Trophoblast cell (in vitro differentiated cells and primary cell): ENCODE measurements around the gene TRPM8.
A peak's percentile ranks its signal among the peaks of the same experiment; 100 is the strongest.

ENCODE experiments used
- DNase-seq, 2 donors: peaks; one replicate each; pipeline ENCODE4 v3.0.0-alpha.2; 2016
- H2AFZ ChIP-seq: 2 replicates; pipeline ENCODE4 v1.6.1; 2013; ENCODE audit warnings: low read length, moderate library complexity, mild to moderate bottlenecking; ENCODE audit not compliant: insufficient read depth, poor library complexity
- H2AK5ac ChIP-seq: 2 replicates; pipeline ENCODE4 v1.6.1; 2013; ENCODE audit warnings: mild to moderate bottlenecking, low read length
- H2BK120ac ChIP-seq: 2 replicates; pipeline ENCODE4 v1.6.1; 2013; ENCODE audit warnings: low read length, mild to moderate bottlenecking, moderate library complexity; ENCODE audit not compliant: insufficient read depth, poor library complexity
- H2BK12ac ChIP-seq: 2 replicates; pipeline ENCODE4 v1.6.1; 2013; ENCODE audit warnings: mild to moderate bottlenecking, low read length, moderate library complexity
- H2BK5ac ChIP-seq: 2 replicates; pipeline ENCODE4 v1.6.1; 2013; ENCODE audit warnings: low read length, low read depth, moderate library complexity, mild to moderate bottlenecking; ENCODE audit not compliant: poor library complexity
- H3K14ac ChIP-seq: 2 replicates; pipeline ENCODE4 v1.6.1; 2013; ENCODE audit warnings: mild to moderate bottlenecking, low read length
- H3K18ac ChIP-seq: 2 replicates; pipeline ENCODE4 v1.6.1; 2013; ENCODE audit warnings: mild to moderate bottlenecking, low read length
- H3K23ac ChIP-seq: 2 replicates; pipeline ENCODE4 v1.6.1; 2013; ENCODE audit warnings: low read length
- H3K27ac ChIP-seq: 2 replicates; pipeline ENCODE4 v1.5.1; 2013; ENCODE audit warnings: low read depth, mild to moderate bottlenecking, inconsistent platforms, low read length, moderate library complexity
- H3K27me3 ChIP-seq: 2 replicates; pipeline ENCODE4 v1.6.1; 2013; ENCODE audit warnings: inconsistent platforms, mild to moderate bottlenecking, low read length, moderate library complexity; ENCODE audit not compliant: insufficient read depth
- H3K36me3 ChIP-seq, 2 experiments: 1 replicate in 1 of 2; 2 replicates in 1 of 2; pipeline ENCODE4 v1.6.1; 2013; ENCODE audit warnings: low read length in 2 of 2, mild to moderate bottlenecking in 2 of 2, moderate library complexity in 1 of 2; ENCODE audit not compliant: insufficient read depth in 2 of 2, control insufficient read depth in 1 of 2
- H3K4ac ChIP-seq: 2 replicates; pipeline ENCODE4 v1.6.1; 2013; ENCODE audit warnings: low read depth, mild to moderate bottlenecking, low read length, moderate library complexity
- H3K4me1 ChIP-seq, 2 experiments: 1 replicate in 1 of 2; 2 replicates in 1 of 2; pipeline ENCODE4 v1.6.1; 2013; ENCODE audit warnings: low read length in 2 of 2, mild to moderate bottlenecking in 2 of 2, moderate library complexity in 1 of 2; ENCODE audit not compliant: insufficient read depth in 2 of 2, control insufficient read depth in 1 of 2
- H3K4me2 ChIP-seq: 2 replicates; pipeline ENCODE4 v1.6.1; 2013; ENCODE audit warnings: inconsistent platforms, mild to moderate bottlenecking, low read length, moderate library complexity
- H3K4me3 ChIP-seq: 2 replicates; pipeline ENCODE4 v1.5.1; 2013; ENCODE audit warnings: mild to moderate bottlenecking, low read depth, low read length, inconsistent platforms
- H3K79me1 ChIP-seq: one replicate; pipeline ENCODE4 v1.6.1; 2013; ENCODE audit warnings: low read length
- H3K79me2 ChIP-seq: 2 replicates; pipeline ENCODE4 v1.6.1; 2013; ENCODE audit warnings: low read length, mild to moderate bottlenecking; ENCODE audit not compliant: control insufficient read depth, insufficient read depth, poor library complexity
- H3K9ac ChIP-seq: 2 replicates; pipeline ENCODE4 v1.6.1; 2013; ENCODE audit warnings: mild to moderate bottlenecking, low read length
- H3K9me3 ChIP-seq: 2 replicates; pipeline ENCODE4 v1.6.1; 2013; ENCODE audit warnings: low read depth, mild to moderate bottlenecking, control low read depth, inconsistent platforms, low read length; ENCODE audit not compliant: insufficient read depth
- H4K12ac ChIP-seq: 2 replicates; pipeline ENCODE4 v1.6.1; 2013; ENCODE audit warnings: low read depth, mild to moderate bottlenecking, low read length, moderate library complexity
- H4K8ac ChIP-seq: 2 replicates; pipeline ENCODE4 v1.6.1; 2013; ENCODE audit warnings: low read depth, mild to moderate bottlenecking, low read length, moderate library complexity
- H4K91ac ChIP-seq: one replicate; pipeline ENCODE4 v1.6.1; 2013; ENCODE audit warnings: low read depth, mild to moderate bottlenecking, low read length, moderate library complexity
- WGBS: extraction: QIAGEN DNeasy Blood & Tissue Kit; methylation state at CpG from one replicate; pipeline ENCODE4 v1.1.7; 2013; ENCODE audit warnings: missing lambda C conversion rate; ENCODE audit not compliant: insufficient read length, insufficient coverage; ENCODE audit errors: extremely low coverage; 5-methylcytosine and 5-hydroxymethylcytosine counted together

Gene TRPM8

DNA sequence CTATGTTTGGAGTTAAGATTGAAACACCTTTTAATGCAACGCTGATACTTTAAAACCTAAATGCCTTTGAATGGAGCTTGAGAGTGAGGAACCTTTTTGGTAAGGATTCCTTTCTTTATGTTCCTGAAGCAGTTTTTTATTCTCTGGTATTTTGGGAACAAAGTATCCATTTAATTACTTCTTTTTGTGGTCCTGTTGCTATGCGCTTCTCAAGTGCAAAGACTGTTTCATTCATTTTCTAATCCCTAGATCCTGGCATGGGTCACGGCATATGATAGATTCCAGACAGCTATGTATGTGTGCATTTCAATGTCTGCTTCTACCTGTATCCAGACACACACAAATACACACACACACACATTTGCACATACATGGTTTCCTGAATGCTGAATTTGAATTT, 28.0 kb downstream of the TRPM8 start:
- H3K4me1 ChIP-seq = no peaks in the 10 kb centered on the region
- H3K18ac ChIP-seq = no peak overlapping the region
- no peak for DNase-seq
- H3K9me3 ChIP-seq = no peaks in the 10 kb centered on the region
- no peak overlapping the region for H2AFZ ChIP-seq
- no peaks in the 10 kb centered on the region for H3K79me2 ChIP-seq
- no peak overlapping the region for H2AK5ac ChIP-seq
- no peak overlapping the region for H2BK120ac ChIP-seq
- H4K12ac ChIP-seq = no peak overlapping the region
- no peaks in the 10 kb centered on the region for H3K27me3 ChIP-seq
- no peak overlapping the region for H4K91ac ChIP-seq
- H3K4me3 ChIP-seq = no peak overlapping the region
- no peak overlapping the region for H2BK12ac ChIP-seq
- H3K14ac ChIP-seq = no peak overlapping the region
- H3K27ac ChIP-seq = no peak overlapping the region
- no peaks in the 10 kb centered on the region for H3K36me3 ChIP-seq
- no peak overlapping the region for H2BK5ac ChIP-seq
- WGBS = no CpG with 5 or more reads among the region's 3 CpGs
- H3K9ac ChIP-seq = no peak overlapping the region
- H3K23ac ChIP-seq = no peak overlapping the region
- H4K8ac ChIP-seq = no peak overlapping the region
- no peaks in the 10 kb centered on the region for H3K79me1 ChIP-seq
- H3K4me2 ChIP-seq = no peak overlapping the region
- no peak overlapping the region for H3K4ac ChIP-seq

DNA sequence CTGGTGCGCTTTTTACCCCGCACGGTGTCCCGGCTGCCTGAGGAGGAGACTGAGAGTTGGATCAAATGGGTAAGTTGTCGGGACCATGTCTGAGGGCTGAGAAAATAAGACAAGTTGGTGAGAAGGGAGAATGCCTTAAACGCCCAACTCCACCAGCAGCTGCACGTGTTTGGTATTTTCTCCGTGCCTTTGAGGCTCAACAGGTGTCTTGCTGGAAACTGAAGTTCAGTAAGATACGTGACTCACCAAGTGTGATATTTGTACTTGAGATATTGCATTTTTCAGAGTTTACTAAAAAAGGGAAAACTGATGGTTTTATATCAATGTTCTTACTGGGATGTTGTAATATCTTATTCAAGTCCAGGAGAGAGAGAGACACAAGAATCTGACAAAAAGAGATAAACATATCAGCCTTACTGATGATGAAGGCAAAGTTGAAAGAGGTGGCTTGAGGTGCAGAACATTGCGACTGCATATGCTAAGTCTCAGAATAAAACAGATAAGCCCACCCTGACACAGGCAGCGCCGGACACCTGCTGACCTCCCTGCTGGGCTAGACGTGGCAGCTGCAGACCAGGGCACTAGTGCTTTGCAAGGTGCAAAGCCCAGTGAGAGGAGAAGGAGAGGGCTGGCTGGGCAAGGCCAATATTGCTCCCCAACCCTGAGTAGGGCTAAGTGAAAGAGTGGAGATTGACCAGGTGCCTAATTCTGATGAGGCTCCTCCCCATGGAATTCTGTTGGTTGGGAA, 33.1 kb downstream of the TRPM8 start:
- Histone ChIP-seq H4K91ac (no peak overlapping the region), H2BK120ac (no peak overlapping the region), H4K12ac (no peak overlapping the region), H3K4me2 (no peak overlapping the region), H3K27ac (no peak overlapping the region), H3K4ac (no peak overlapping the region), H3K18ac (no peak overlapping the region), H3K79me1 (no peaks in the 10 kb centered on the region), H3K4me1 (no peaks in the 10 kb centered on the region), H3K27me3 (no peaks in the 10 kb centered on the region), H3K9ac (peak overlapping the region; percentile 15), H3K14ac (no peak overlapping the region), H3K9me3 (no peaks in the 10 kb centered on the region), H3K79me2 (no peaks in the 10 kb centered on the region), H2BK12ac (no peak overlapping the region), H3K36me3 (no peaks in the 10 kb centered on the region), H2BK5ac (no peak overlapping the region), H4K8ac (no peak overlapping the region), H3K4me3 (no peak overlapping the region), H2AK5ac (no peak overlapping the region), H2AFZ (no peak overlapping the region), H3K23ac (no peak overlapping the region)
- no CpG with 5 or more reads among the region's 13 CpGs for WGBS
- DNase-seq = no peak

DNA sequence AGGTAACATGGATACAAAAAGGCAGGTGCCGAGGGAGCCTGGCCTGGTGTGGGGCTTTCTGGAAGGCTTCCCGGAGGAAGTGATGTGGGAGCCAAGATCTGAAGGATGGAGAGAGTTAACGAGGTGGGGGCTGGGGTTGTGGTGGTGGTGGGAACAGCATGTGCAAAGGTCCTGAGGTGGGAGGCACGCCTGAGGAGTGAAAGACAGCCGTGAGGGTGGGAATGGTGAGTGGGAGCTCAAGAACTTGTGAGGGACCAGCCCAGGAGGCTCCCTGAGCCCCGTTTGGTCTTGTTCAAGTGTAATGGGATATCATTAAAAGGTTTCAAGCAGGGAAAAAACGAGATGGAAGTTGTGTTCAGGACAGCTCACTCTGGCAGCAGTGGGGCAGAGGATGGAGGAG, 35.2 kb downstream of the TRPM8 start:
- no peaks in the 10 kb centered on the region for H3K79me2 ChIP-seq
- H4K91ac ChIP-seq = no peak overlapping the region
- H3K18ac ChIP-seq = no peak overlapping the region
- H3K4me3 ChIP-seq = no peak overlapping the region
- H3K36me3 ChIP-seq = no peaks in the 10 kb centered on the region
- no peak overlapping the region for H2AK5ac ChIP-seq
- no peaks in the 10 kb centered on the region for H3K9me3 ChIP-seq
- H2BK5ac ChIP-seq = no peak overlapping the region
- no peak for DNase-seq
- no peaks in the 10 kb centered on the region for H3K4me1 ChIP-seq
- H2BK12ac ChIP-seq = no peak overlapping the region
- H2AFZ ChIP-seq = no peak overlapping the region
- H3K4me2 ChIP-seq = no peak overlapping the region
- H3K14ac ChIP-seq = no peak overlapping the region
- H4K8ac ChIP-seq = no peak overlapping the region
- H4K12ac ChIP-seq = no peak overlapping the region
- no peak overlapping the region for H3K23ac ChIP-seq
- H3K4ac ChIP-seq = no peak overlapping the region
- WGBS = no CpG with 5 or more reads among the region's 7 CpGs
- no peak overlapping the region for H3K27ac ChIP-seq
- no peaks in the 10 kb centered on the region for H3K27me3 ChIP-seq
- no peak overlapping the region for H3K9ac ChIP-seq
- H3K79me1 ChIP-seq = no peaks in the 10 kb centered on the region
- no peak overlapping the region for H2BK120ac ChIP-seq

DNA sequence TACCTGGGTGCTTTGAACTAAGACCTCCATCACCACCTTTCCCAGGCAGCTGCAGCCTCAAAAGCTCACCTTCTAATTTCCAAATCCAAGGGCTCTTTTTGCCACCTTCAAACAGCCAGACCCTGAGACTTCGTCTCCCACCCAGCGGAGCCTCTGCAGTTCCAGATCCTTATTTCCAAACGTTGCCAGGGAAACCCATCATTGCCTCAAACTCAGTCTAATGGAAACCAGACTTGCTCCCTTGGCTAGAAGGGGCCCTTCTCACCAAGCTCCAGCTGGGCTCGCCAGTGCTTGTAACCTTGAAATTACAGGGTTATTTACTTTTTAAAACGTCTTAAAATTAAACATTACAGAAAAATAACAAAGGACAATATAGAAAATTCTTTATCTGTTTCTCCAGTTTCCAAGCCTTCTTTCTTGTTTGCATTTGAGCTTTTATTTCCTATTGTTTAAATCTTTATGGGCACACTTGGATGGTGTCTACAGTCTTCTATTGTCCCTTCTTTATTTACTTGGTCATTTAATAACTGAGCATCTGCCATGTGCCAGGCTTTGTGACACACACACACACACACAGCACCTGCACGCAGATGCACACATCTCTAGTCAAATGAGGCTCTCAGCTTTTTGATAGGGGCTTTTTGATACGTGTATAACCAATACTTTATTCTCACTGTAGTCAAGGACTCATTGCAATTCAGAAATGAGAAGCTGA, 36.1 kb downstream of the TRPM8 start:
- Histone ChIP-seq H2BK5ac (no peak overlapping the region), H4K12ac (no peak overlapping the region), H3K4me3 (no peak overlapping the region), H3K9ac (no peak overlapping the region), H2AFZ (no peak overlapping the region), H3K27me3 (no peaks in the 10 kb centered on the region), H3K4ac (no peak overlapping the region), H2BK120ac (no peak overlapping the region), H3K27ac (no peak overlapping the region), H2AK5ac (no peak overlapping the region), H3K9me3 (no peaks in the 10 kb centered on the region), H3K4me2 (no peak overlapping the region), H3K18ac (no peak overlapping the region), H3K79me1 (no peaks in the 10 kb centered on the region), H3K79me2 (no peaks in the 10 kb centered on the region), H3K4me1 (no peaks in the 10 kb centered on the region), H4K8ac (no peak overlapping the region), H3K23ac (no peak overlapping the region), H4K91ac (no peak overlapping the region), H3K14ac (no peak overlapping the region), H3K36me3 (no peaks in the 10 kb centered on the region), H2BK12ac (no peak overlapping the region)
- no peak for DNase-seq
- no CpG with 5 or more reads among the region's 7 CpGs for WGBS
